ENCODE measurements around the gene ATP12A. TPM values are rescaled to one million over a fixed set of nuclear protein-coding genes. Genes with fewer than 3 reads are reported as not detected.

ATP12A gene
- total RNA-seq, 1 experiment from 2014 or later, result not detected

GRCh38 chr13:24675806-24676570, 4.2 kb upstream of the ATP12A start:
- DNase-seq (ENCODE audit: low read depth, low spot score) (no peak), ATAC-seq (no peak)
- BruUV-seq (replicated peaks), result no TSS peak
- no peak overlapping the region for H3K27ac ChIP-seq (ENCODE audit: low read length)
- H3K4me3 ChIP-seq (ENCODE audit: low read depth in 2 of 2, low read length in 2 of 2), result no peak overlapping the region
- H3K9me3 ChIP-seq (ENCODE audit: control insufficient read depth, insufficient read depth, low read depth, low read length), result no peaks in the 10 kb centered on the region
- intact Hi-C loops (cut with micrococcal nuclease; ENCODE audit: unreplicated experiment), result no loop called here
- H3K36me3 ChIP-seq (ENCODE audit: control insufficient read depth, insufficient read depth, low read length), result no peaks in the 10 kb centered on the region
- H3K4me1 ChIP-seq (ENCODE audit: control insufficient read depth, insufficient read depth, low read length), result peaks cover 2% of the 10 kb centered on the region; the same call in 1 of the 2 replicates
- CTCF ChIA-PET, result interaction anchor here (0.6 kb wide), 1 partner anchor 9 kb away, joined by 3 read pairs; no protein-coding TSS in a partner anchor
- TF ChIP-seq POLR2AphosphoS5 (IDR thresholded peaks at IDR 0.05; ENCODE audit: low read depth, low read length) (no peak), SIN3A (IDR thresholded peaks at IDR 0.05; ENCODE audit: borderline replicate concordance, insufficient read depth, low read depth, low read length) (no peak)
- peaks cover 6% of the 10 kb centered on the region; the same call in 1 of the 2 replicates for H3K27me3 ChIP-seq (ENCODE audit: control insufficient read depth, insufficient read depth, low read length)
- POLR2A ChIA-PET, result no interaction called here
- in situ Hi-C loops (cut with HindIII; ENCODE audit: low pct_unique_long_range_greater_than_20kb, low sequenced_read_pairs), result no loop called here

- in situ Hi-C loops (cut with HindIII; ENCODE audit: low pct_unique_long_range_greater_than_20kb, low sequenced_read_pairs), result no loop called here
Observed at GRCh38 chr13:24678151-24678550, 2.1 kb upstream of the ATP12A start.

More at GRCh38 chr13:24678151-24678550, 2.1 kb upstream of the ATP12A start:
- ChIA-PET POLR2A (interaction anchor here (0.6 kb wide), 1 partner anchor 168 kb away, joined by 12 read pairs; no protein-coding TSS in a partner anchor), CTCF (no interaction called here)
- TF ChIP-seq POLR2AphosphoS5 (IDR thresholded peaks at IDR 0.05; ENCODE audit: low read depth, low read length) (no peak), CTCF (IDR thresholded peaks at IDR 0.05) (no peak), SIN3A (IDR thresholded peaks at IDR 0.05; ENCODE audit: borderline replicate concordance, insufficient read depth, low read depth, low read length) (no peak), TCF7L2 (IDR thresholded peaks at IDR 0.05; ENCODE audit: low read depth, low read length) (no peak), REST (IDR thresholded peaks at IDR 0.05; ENCODE audit: insufficient read depth in 1 of 2, low read depth in 2 of 2, low read length in 1 of 2) (no peak)
- H3K27me3 ChIP-seq (ENCODE audit: control insufficient read depth, insufficient read depth, low read length), result peaks cover 6% of the 10 kb centered on the region; the same call in 1 of the 2 replicates
- no peak for DNase-seq (ENCODE audit: low read depth, low spot score)
- no peaks in the 10 kb centered on the region for H3K36me3 ChIP-seq (ENCODE audit: control insufficient read depth, insufficient read depth, low read length)
- BruUV-seq (replicated peaks), result no TSS peak
- H3K27ac ChIP-seq (ENCODE audit: low read length), result no peak overlapping the region
- no peak for ATAC-seq
- intact Hi-C loops (cut with micrococcal nuclease; ENCODE audit: unreplicated experiment), result no loop called here
- H3K9me3 ChIP-seq (ENCODE audit: control insufficient read depth, insufficient read depth, low read depth, low read length), result no peaks in the 10 kb centered on the region
- H3K4me3 ChIP-seq (ENCODE audit: low read depth in 2 of 2, low read length in 2 of 2), result no peak overlapping the region
- no peaks in the 10 kb centered on the region for H3K4me1 ChIP-seq (ENCODE audit: control insufficient read depth, insufficient read depth, low read length)
